Smooth muscle cell (in vitro differentiated cells): Measurements from ENCODE around the gene VEZF1. TPM values are rescaled to one million over a fixed set of nuclear protein-coding genes. Genes with fewer than 3 reads are reported as not detected.

Experiments used
- DNase-seq: peaks from one replicate; lab custom pipeline; 2025; ENCODE audit not compliant: unreplicated experiment; lab: John Stamatoyannopoulos, UW
- H2AFZ ChIP-seq: fragments of 200-600 bp; sonication (generic); 2 replicates; pipeline ENCODE4 v1.6.0; 2016; ENCODE audit warnings: antibody characterized with exemption, low read depth, mild to moderate bottlenecking
- H3F3A ChIP-seq: fragments of 200-600 bp; sonication (generic); 2 replicates; pipeline ENCODE4 v1.6.0; 2017; ENCODE audit warnings: antibody characterized with exemption, low read depth
- H3K27ac ChIP-seq: fragments of 200-600 bp; sonication (generic); 2 replicates; pipeline ENCODE4 v1.5.1; 2016; ENCODE audit warnings: low read depth, mild to moderate bottlenecking
- H3K27me3 ChIP-seq: fragments of 200-600 bp; sonication (generic); 2 replicates; pipeline ENCODE4 v1.6.1; 2016; ENCODE audit warnings: low read depth, mild to moderate bottlenecking
- H3K36me3 ChIP-seq: fragments of 200-600 bp; sonication (generic); 2 replicates; pipeline ENCODE4 v1.5.1; 2016; ENCODE audit warnings: low read depth
- H3K4me1 ChIP-seq: fragments of 200-600 bp; sonication (generic); 2 replicates; pipeline ENCODE4 v1.5.1; 2016; ENCODE audit warnings: low read depth
- H3K4me2 ChIP-seq: fragments of 200-600 bp; sonication (generic); 2 replicates; pipeline ENCODE4 v1.6.0; 2016; ENCODE audit warnings: mild to moderate bottlenecking
- H3K4me3 ChIP-seq: fragments of 200-600 bp; sonication (generic); 2 replicates; pipeline ENCODE4 v1.5.1; 2016; ENCODE audit warnings: mild to moderate bottlenecking
- H3K79me2 ChIP-seq: fragments of 200-600 bp; sonication (generic); 2 replicates; pipeline ENCODE4 v1.6.0; 2016; ENCODE audit warnings: low read depth, mild to moderate bottlenecking
- H3K9ac ChIP-seq: fragments of 200-600 bp; sonication (generic); 2 replicates; pipeline ENCODE4 v1.6.0; 2016; ENCODE audit warnings: low read depth
- H3K9me3 ChIP-seq: fragments of 200-600 bp; sonication (generic); replicated peaks from 2 replicates; pipeline ENCODE4 v1.5.1; 2016; ENCODE audit warnings: low read depth
- H4K20me1 ChIP-seq: fragments of 200-600 bp; sonication (generic); 2 replicates; pipeline ENCODE4 v1.6.0; 2016; ENCODE audit warnings: low read depth
- WGBS: methylation state at CpG from one replicate; pipeline ENCODE4 v1.1.7; 2016; ENCODE audit warnings: low lambda C conversion rate; 5-methylcytosine and 5-hydroxymethylcytosine counted together
- polyA plus RNA-seq: library from polyadenylated mRNA; unstranded; fragments of >200 nt; fragmentation: Nextera tagmentation; extraction: Ambion mirVana; gene quantifications from 2 replicates; pipeline ENCODE4 v1.2.1, GENCODE V29; 2016
- small RNA-seq: library from RNA; depleted of rRNA; stranded (forward); fragments of <200 nt; gene quantifications from one replicate; pipeline ENCODE3, GENCODE V24; 2014
- total RNA-seq: library from RNA; depleted of rRNA; stranded (reverse); fragments of >200 nt; gene quantifications from 2 replicates; pipeline ENCODE4 v1.2.3, GENCODE V29; 2014
- TF ChIP-seq, protein P1 (sequence below): fragments of 200-600 bp; sonication (generic); IDR thresholded peaks from 2 replicates; pipeline ENCODE4 v1.5.1; 2017; ENCODE audit warnings: borderline replicate concordance, mild to moderate bottlenecking, antibody characterized with exemption; ENCODE audit not compliant: insufficient read depth, poor library complexity, severe bottlenecking

The VEZF1 gene
- total and polyA plus RNA-seq, 2 experiments from 2014 or later: 25.3 to 61.8 TPM

DNA sequence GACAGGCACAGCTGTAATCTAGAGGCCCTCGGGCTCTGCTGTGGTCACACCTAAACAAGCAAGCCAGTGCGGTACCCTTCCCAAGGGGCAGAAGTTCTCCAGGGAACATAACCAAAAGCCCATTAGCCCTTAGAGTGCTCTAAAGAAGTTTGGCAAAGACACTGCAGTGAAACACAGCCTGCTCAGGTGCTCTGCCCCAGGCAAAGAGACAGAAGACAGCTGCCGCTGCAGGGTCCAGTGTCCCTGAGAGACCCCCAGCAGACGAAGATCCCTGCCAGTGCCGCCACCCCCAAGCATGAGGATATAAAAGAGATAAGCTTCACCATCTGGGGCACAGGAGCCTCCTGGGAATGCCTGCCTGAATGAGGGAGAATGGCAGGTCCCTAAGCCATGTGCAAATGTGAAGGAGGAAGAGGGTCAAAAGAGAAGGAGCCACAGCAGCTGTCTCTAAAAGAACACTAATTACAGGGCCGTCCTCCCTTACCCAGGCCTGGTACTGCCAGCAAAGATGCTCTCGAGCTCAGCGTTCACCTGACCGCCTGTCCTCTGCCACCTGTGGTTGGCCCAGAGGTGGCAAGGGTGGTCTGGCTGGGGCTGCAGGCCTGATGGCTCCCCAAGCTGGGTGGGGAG lies 62.6 kb downstream of the VEZF1 start:
- 79% methylated on average over 9 of the region's 9 CpGs for WGBS
- H3K9me3 ChIP-seq: no peaks in the 10 kb centered on the region
- no peak for DNase-seq
- no peak overlapping the region for H3K4me2 ChIP-seq
- TF ChIP-seq, protein P1, sequence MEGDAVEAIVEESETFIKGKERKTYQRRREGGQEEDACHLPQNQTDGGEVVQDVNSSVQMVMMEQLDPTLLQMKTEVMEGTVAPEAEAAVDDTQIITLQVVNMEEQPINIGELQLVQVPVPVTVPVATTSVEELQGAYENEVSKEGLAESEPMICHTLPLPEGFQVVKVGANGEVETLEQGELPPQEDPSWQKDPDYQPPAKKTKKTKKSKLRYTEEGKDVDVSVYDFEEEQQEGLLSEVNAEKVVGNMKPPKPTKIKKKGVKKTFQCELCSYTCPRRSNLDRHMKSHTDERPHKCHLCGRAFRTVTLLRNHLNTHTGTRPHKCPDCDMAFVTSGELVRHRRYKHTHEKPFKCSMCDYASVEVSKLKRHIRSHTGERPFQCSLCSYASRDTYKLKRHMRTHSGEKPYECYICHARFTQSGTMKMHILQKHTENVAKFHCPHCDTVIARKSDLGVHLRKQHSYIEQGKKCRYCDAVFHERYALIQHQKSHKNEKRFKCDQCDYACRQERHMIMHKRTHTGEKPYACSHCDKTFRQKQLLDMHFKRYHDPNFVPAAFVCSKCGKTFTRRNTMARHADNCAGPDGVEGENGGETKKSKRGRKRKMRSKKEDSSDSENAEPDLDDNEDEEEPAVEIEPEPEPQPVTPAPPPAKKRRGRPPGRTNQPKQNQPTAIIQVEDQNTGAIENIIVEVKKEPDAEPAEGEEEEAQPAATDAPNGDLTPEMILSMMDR: no peak
- H3K36me3 ChIP-seq: no peaks in the 10 kb centered on the region
- H3F3A ChIP-seq: no peaks in the 10 kb centered on the region
- H3K9ac ChIP-seq: no peak overlapping the region
- no peak overlapping the region for H3K4me3 ChIP-seq
- H3K4me1 ChIP-seq: peaks cover 50% of the 10 kb centered on the region
- no peak overlapping the region for H3K27ac ChIP-seq
- H4K20me1 ChIP-seq: peaks cover 63% of the 10 kb centered on the region
- H3K27me3 ChIP-seq: no peaks in the 10 kb centered on the region
- peaks cover 28% of the 10 kb centered on the region for H3K79me2 ChIP-seq
- no peak overlapping the region for H2AFZ ChIP-seq

DNA sequence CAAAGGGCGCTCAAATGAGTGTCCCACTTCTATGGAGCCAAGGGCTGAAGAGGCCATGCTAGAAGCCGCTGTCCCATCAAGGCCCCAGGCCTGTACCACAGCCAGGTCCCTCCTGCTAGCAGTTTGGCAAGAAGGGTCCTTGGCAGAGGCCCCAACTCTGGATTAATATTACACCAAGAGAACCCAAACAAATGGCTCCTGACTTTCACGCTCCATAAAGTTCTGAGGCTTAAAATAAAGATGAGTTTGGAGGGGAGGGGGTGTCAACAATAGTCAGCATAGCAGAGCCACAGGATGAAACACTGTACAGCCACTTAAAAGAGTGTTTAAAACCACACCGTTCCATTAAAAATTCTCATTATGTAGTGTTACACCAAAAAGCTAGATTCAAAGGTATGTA lies 63.4 kb downstream of the VEZF1 start:
- Histone ChIP-seq H3K4me2 (no peak overlapping the region), H2AFZ (no peak overlapping the region), H3K9me3 (no peaks in the 10 kb centered on the region), H3K27me3 (no peaks in the 10 kb centered on the region), H4K20me1 (peaks cover 57% of the 10 kb centered on the region), H3K27ac (no peak overlapping the region), H3K9ac (no peak overlapping the region), H3K79me2 (peaks cover 28% of the 10 kb centered on the region), H3K36me3 (no peaks in the 10 kb centered on the region), H3F3A (no peaks in the 10 kb centered on the region), H3K4me3 (no peak overlapping the region), H3K4me1 (peaks cover 45% of the 10 kb centered on the region)
- DNase-seq: no peak
- WGBS: 97% methylated on average over 4 of the region's 4 CpGs
- TF ChIP-seq, protein P1: no peak

Small RNA genes lying within 50 kb of the gene (small RNA-seq; reads per million reads assigned to genes)
- not detected for gene AC015813.4

Other genes with a start within 250 kb of the VEZF1 start
- gene CCDC182, start 243.0 kb downstream of the VEZF1 start, total RNA-seq: not detected in 2 replicates
- gene CCDC182, start 243.0 kb downstream of the VEZF1 start, polyA plus RNA-seq: not detected in 2 replicates
- 32.3 and 33.1 TPM in 2 replicates for gene MRPS23, start 138.2 kb downstream of the VEZF1 start, total RNA-seq
- gene MRPS23, start 138.2 kb downstream of the VEZF1 start, polyA plus RNA-seq: 48.4 and 51.1 TPM in 2 replicates
- 7.0 and 11.1 TPM in 2 replicates for gene CUEDC1, start 32.8 kb downstream of the VEZF1 start, total RNA-seq
- 10.4 and 11.7 TPM in 2 replicates for gene CUEDC1, start 32.8 kb downstream of the VEZF1 start, polyA plus RNA-seq
- 194 and 200 TPM in 2 replicates for gene SRSF1, start 19.0 kb upstream of the VEZF1 start, total RNA-seq
- 57.9 and 61.3 TPM in 2 replicates for gene SRSF1, start 19.0 kb upstream of the VEZF1 start, polyA plus RNA-seq
- gene DYNLL2, start 95.2 kb upstream of the VEZF1 start, total RNA-seq: 8.9 and 9.1 TPM in 2 replicates
- 1.5 and 2.0 TPM in 2 replicates for gene DYNLL2, start 95.2 kb upstream of the VEZF1 start, polyA plus RNA-seq
- gene OR4D1, start 160.1 kb upstream of the VEZF1 start, total RNA-seq: not detected in 2 replicates
- not detected in 2 replicates for gene OR4D1, start 160.1 kb upstream of the VEZF1 start, polyA plus RNA-seq
- not detected in 2 replicates for gene OR4D2, start 178.7 kb upstream of the VEZF1 start, total RNA-seq
- not detected in 2 replicates for gene OR4D2, start 178.7 kb upstream of the VEZF1 start, polyA plus RNA-seq
- not detected in 2 replicates for gene EPX, start 204.5 kb upstream of the VEZF1 start, total RNA-seq
- gene EPX, start 204.5 kb upstream of the VEZF1 start, polyA plus RNA-seq: not detected in 2 replicates
- gene MKS1, start 231.0 kb upstream of the VEZF1 start, total RNA-seq: 9.2 and 15.6 TPM in 2 replicates
- 15.0 and 22.8 TPM in 2 replicates for gene MKS1, start 231.0 kb upstream of the VEZF1 start, polyA plus RNA-seq